ENCODE measurements around the gene TNRC18. TPM values are rescaled to one million over a fixed set of nuclear protein-coding genes. Genes with fewer than 3 reads are reported as not detected.

The TNRC18 gene
- total and polyA plus RNA-seq, 2 donors (not counting 1 experiment from before 2014, with no cell fraction given): 17.8 to 75.0 TPM

GRCh38 chr7:5343884-5344283 is 79.8 kb downstream of the TNRC18 start:
- no peaks in the 10 kb centered on the region for H3K4me1 ChIP-seq (ENCODE audit: control insufficient read depth in 2 of 2, insufficient read depth in 2 of 2, low read length in 2 of 2)
- H4K20me1 ChIP-seq (ENCODE audit: control insufficient read depth, insufficient read depth, low read length, poor library complexity, severe bottlenecking): peaks cover 6% of the 10 kb centered on the region
- no peaks in the 10 kb centered on the region for H3K79me2 ChIP-seq (ENCODE audit: control insufficient read depth, insufficient read depth, low read length)
- Mint-ChIP-seq H3K4me1 (no peaks in the 10 kb centered on the region), H3K27ac (no peak overlapping the region), H3K27me3 (no peaks in the 10 kb centered on the region), H3K9me3 (ENCODE audit: insufficient read depth) (peaks cover 6% of the 10 kb centered on the region), H3K4me3 (no peak overlapping the region)
- no peak overlapping the region for H2AFZ ChIP-seq (ENCODE audit: insufficient read depth, low read depth, low read length, poor library complexity, severe bottlenecking)
- ATAC-seq (ENCODE audit: low read depth): no peak
- peaks cover 0 to 39% (median 18%) of the 10 kb centered on the region in 3 donors for H3K9me3 ChIP-seq (ENCODE audit: control extremely low read depth in 1 of 3, control insufficient read depth in 2 of 3, insufficient read depth in 1 of 3, low read length in 2 of 3)
- no peak for DNase-seq
- ChIA-PET CTCF (no interaction called here), POLR2A (no interaction called here)
- H3K4me2 ChIP-seq (replicated peaks; ENCODE audit: low read depth, low read length, poor library complexity, severe bottlenecking): no peak overlapping the region
- no CpG with 5 or more reads among the region's 2 CpGs for WGBS (ENCODE audit: insufficient coverage)
- H3K27ac ChIP-seq (ENCODE audit: low read length in 2 of 2): no peak overlapping the region
- TF ChIP-seq CTCF (IDR thresholded peaks at IDR 0.05) (no peak), EZH2 (IDR thresholded peaks at IDR 0.05; ENCODE audit: borderline replicate concordance, insufficient read depth, low read depth, low read length, poor library complexity, severe bottlenecking) (no peak)
- H3K36me3 ChIP-seq (replicated peaks in 1 of 2; ENCODE audit: control extremely low read depth in 1 of 2, control insufficient read depth in 1 of 2, extremely low read depth in 1 of 2, insufficient read depth in 2 of 2, low read length in 1 of 2): peaks cover 2 to 52% of the 10 kb centered on the region in 2 experiments
- H3K4me3 ChIP-seq (ENCODE audit: control extremely low read depth in 1 of 5, extremely low read depth in 1 of 5, insufficient read depth in 1 of 5, low read depth in 2 of 5, low read length in 4 of 5): no peak overlapping the region
- no peak overlapping the region for H3K9ac ChIP-seq (ENCODE audit: low read length)
- intact Hi-C loops (cut with micrococcal nuclease): no loop called here
- no peaks in the 10 kb centered on the region for H3K27me3 ChIP-seq (replicated peaks in 1 of 4; ENCODE audit: control extremely low read depth in 1 of 4, control insufficient read depth in 3 of 4, insufficient read depth in 4 of 4, low read length in 3 of 4)

- H3K9me3 Mint-ChIP-seq (ENCODE audit: insufficient read depth): peaks cover 6% of the 10 kb centered on the region
- Histone ChIP-seq H3K4me3 (ENCODE audit: control extremely low read depth in 1 of 5, extremely low read depth in 1 of 5, insufficient read depth in 1 of 5, low read depth in 2 of 5, low read length in 4 of 5) (no peak overlapping the region), H3K27me3 (replicated peaks in 1 of 4; ENCODE audit: control extremely low read depth in 1 of 4, control insufficient read depth in 3 of 4, insufficient read depth in 4 of 4, low read length in 3 of 4) (no peaks in the 10 kb centered on the region), H3K27ac (ENCODE audit: low read length in 2 of 2) (no peak overlapping the region), H3K4me2 (replicated peaks; ENCODE audit: low read depth, low read length, poor library complexity, severe bottlenecking) (no peak overlapping the region), H4K20me1 (ENCODE audit: control insufficient read depth, insufficient read depth, low read length, poor library complexity, severe bottlenecking) (peaks cover 6% of the 10 kb centered on the region), H3K9ac (ENCODE audit: low read length) (no peak overlapping the region), H3K9me3 (ENCODE audit: control extremely low read depth in 1 of 3, control insufficient read depth in 2 of 3, insufficient read depth in 1 of 3, low read length in 2 of 3) (peaks cover 0 to 45% (median 18%) of the 10 kb centered on the region in 3 donors), H3K36me3 (replicated peaks in 1 of 2; ENCODE audit: control extremely low read depth in 1 of 2, control insufficient read depth in 1 of 2, extremely low read depth in 1 of 2, insufficient read depth in 2 of 2, low read length in 1 of 2) (peaks cover 2 to 54% of the 10 kb centered on the region in 2 experiments), H3K4me1 (ENCODE audit: control insufficient read depth in 2 of 2, insufficient read depth in 2 of 2, low read length in 2 of 2) (no peaks in the 10 kb centered on the region), H2AFZ (ENCODE audit: insufficient read depth, low read depth, low read length, poor library complexity, severe bottlenecking) (no peak overlapping the region), H3K79me2 (ENCODE audit: control insufficient read depth, insufficient read depth, low read length) (no peaks in the 10 kb centered on the region)
- H3K4me1 Mint-ChIP-seq: no peaks in the 10 kb centered on the region
- ATAC-seq (ENCODE audit: low read depth) (no peak), DNase-seq (no peak)
- ChIA-PET POLR2A (interaction anchor here (0.7 kb wide), 1 partner anchor 16 kb away, joined by 4 read pairs; no protein-coding TSS in a partner anchor), CTCF (no interaction called here)
- H3K27me3 Mint-ChIP-seq: no peaks in the 10 kb centered on the region
- no peak overlapping the region for H3K4me3 Mint-ChIP-seq
- TF ChIP-seq EZH2 (IDR thresholded peaks at IDR 0.05; ENCODE audit: borderline replicate concordance, insufficient read depth, low read depth, low read length, poor library complexity, severe bottlenecking): no peak
- TF ChIP-seq CTCF (IDR thresholded peaks at IDR 0.05): no peak
- intact Hi-C loops (cut with micrococcal nuclease): no loop called here
- no peak overlapping the region for H3K27ac Mint-ChIP-seq
- 97% methylated on average over 3 of the region's 6 CpGs for WGBS (ENCODE audit: insufficient coverage)
Measured at GRCh38 chr7:5342631-5343030, 81.0 kb downstream of the TNRC18 start.

Data from B cell (primary cell).